MM.1S (cell line): ENCODE measurements around the gene INPP4B.

ENCODE experiments used
- DNase-seq: peaks from one replicate; pipeline ENCODE4 v3.0.0-alpha.2; 2015
- H2AFZ ChIP-seq: fragments of 300-600 bp; sonication (generic); 2 replicates; pipeline ENCODE4 v1.6.0; 2016; ENCODE audit warnings: antibody characterized with exemption, low read length
- H3F3A ChIP-seq: fragments of 300-600 bp; sonication (generic); 2 replicates; pipeline ENCODE4 v1.6.1; 2016; ENCODE audit warnings: mild to moderate bottlenecking, antibody characterized with exemption, low read length, moderate library complexity, mixed read lengths; ENCODE audit not compliant: insufficient read depth
- H3K27ac ChIP-seq: fragments of 300-600 bp; sonication (generic); 2 replicates; pipeline ENCODE4 v1.5.1; 2016; ENCODE audit warnings: mild to moderate bottlenecking, low read length
- H3K27me3 ChIP-seq: fragments of 300-600 bp; sonication (generic); replicated peaks from 2 replicates; pipeline ENCODE4 v1.6.0; 2016; ENCODE audit warnings: low read length; ENCODE audit not compliant: insufficient read depth
- H3K36me3 ChIP-seq: fragments of 300-600 bp; sonication (generic); replicated peaks from 2 replicates; pipeline ENCODE4 v1.6.1; 2016; ENCODE audit warnings: mild to moderate bottlenecking, low read length, mixed read lengths; ENCODE audit not compliant: insufficient read depth
- H3K4me1 ChIP-seq: fragments of 300-600 bp; sonication (generic); 2 replicates; pipeline ENCODE4 v1.6.1; 2016; ENCODE audit warnings: low read length, mixed read lengths
- H3K4me2 ChIP-seq: fragments of 300-600 bp; sonication (generic); 2 replicates; pipeline ENCODE4 v1.6.0; 2016; ENCODE audit warnings: low read depth, low read length
- H3K4me3 ChIP-seq: fragments of 300-600 bp; sonication (generic); 2 replicates; pipeline ENCODE4 v1.5.1; 2016; ENCODE audit warnings: low read length, mixed read lengths
- H3K79me2 ChIP-seq: fragments of 300-600 bp; sonication (generic); 2 replicates; pipeline ENCODE4 v1.6.1; 2016; ENCODE audit warnings: mixed run types, low read length, mixed read lengths
- H3K9ac ChIP-seq: fragments of 300-600 bp; sonication (generic); 2 replicates; pipeline ENCODE4 v1.6.1; 2016; ENCODE audit warnings: low read length, mixed read lengths
- H3K9me2 ChIP-seq: fragments of 300-600 bp; sonication (generic); replicated peaks from 2 replicates; pipeline ENCODE4 v1.6.1; 2016; ENCODE audit warnings: mild to moderate bottlenecking, low read length, mixed read lengths; ENCODE audit not compliant: insufficient read depth
- H3K9me3 ChIP-seq: fragments of 300-600 bp; sonication (generic); replicated peaks from 2 replicates; pipeline ENCODE4 v1.6.1; 2016; ENCODE audit warnings: mild to moderate bottlenecking, low read length, mixed read lengths; ENCODE audit not compliant: insufficient read depth
- H4K20me1 ChIP-seq: fragments of 300-600 bp; sonication (generic); 2 replicates; pipeline ENCODE4 v1.6.1; 2016; ENCODE audit warnings: mild to moderate bottlenecking, low read length, moderate library complexity, mixed read lengths; ENCODE audit not compliant: insufficient read depth
- CTCF ChIP-seq: fragments of 300-600 bp; sonication (generic); IDR thresholded peaks from 2 replicates; pipeline ENCODE4 v1.5.1; 2016; ENCODE audit warnings: antibody characterized with exemption, low read length, mixed read lengths
- EZH2 ChIP-seq: fragments of 300-600 bp; sonication (generic); optimal IDR thresholded peaks from 2 replicates; pipeline ENCODE3; 2017; ENCODE audit warnings: low read depth, mild to moderate bottlenecking, antibody characterized with exemption, low read length, mixed read lengths
- EZH2phosphoT487 ChIP-seq: fragments of 300-600 bp; sonication (generic); IDR thresholded peaks from 2 replicates; pipeline ENCODE4 v1.6.1; 2018; ENCODE audit warnings: antibody characterized with exemption, low read length

The INPP4B gene

GRCh38 chr4:142566243-142566642, 279.9 kb downstream of the INPP4B start:
- H3K36me3 ChIP-seq, result no peaks in the 10 kb centered on the region
- H3K4me1 ChIP-seq, result peaks cover 12% of the 10 kb centered on the region
- H3F3A ChIP-seq, result no peaks in the 10 kb centered on the region
- no peaks in the 10 kb centered on the region for H3K27me3 ChIP-seq
- H2AFZ ChIP-seq, result no peak overlapping the region
- no peaks in the 10 kb centered on the region for H4K20me1 ChIP-seq
- H3K27ac ChIP-seq, result no peak overlapping the region
- H3K79me2 ChIP-seq, result no peaks in the 10 kb centered on the region
- no peak overlapping the region for H3K4me3 ChIP-seq
- no peak overlapping the region for H3K4me2 ChIP-seq
- no peaks in the 10 kb centered on the region for H3K9me3 ChIP-seq
- H3K9ac ChIP-seq, result no peak overlapping the region
- DNase-seq, result no peak
- TF ChIP-seq CTCF (no peak), EZH2 (no peak), EZH2phosphoT487 (no peak)
- H3K9me2 ChIP-seq, result no peaks in the 10 kb centered on the region

- Histone ChIP-seq H3K9me2 (no peaks in the 10 kb centered on the region), H3K27ac (no peak overlapping the region), H4K20me1 (no peaks in the 10 kb centered on the region), H3K9ac (no peak overlapping the region), H3K36me3 (no peaks in the 10 kb centered on the region), H3K27me3 (no peaks in the 10 kb centered on the region), H3K4me3 (no peak overlapping the region), H3K4me2 (no peak overlapping the region), H2AFZ (no peak overlapping the region), H3K9me3 (no peaks in the 10 kb centered on the region), H3K4me1 (peaks cover 12% of the 10 kb centered on the region), H3F3A (no peaks in the 10 kb centered on the region), H3K79me2 (no peaks in the 10 kb centered on the region)
- no peak for DNase-seq
- TF ChIP-seq EZH2phosphoT487, result no peak
- no peak for TF ChIP-seq CTCF
- TF ChIP-seq EZH2, result no peak
These were observed 280.3 kb downstream of the INPP4B start for GRCh38 chr4:142565771-142566170.

GRCh38 chr4:142563682-142564291, 282.3 kb downstream of the INPP4B start:
- TF ChIP-seq CTCF (no peak), EZH2phosphoT487 (no peak), EZH2 (no peak)
- no peak for DNase-seq
- Histone ChIP-seq H3K9me3 (no peaks in the 10 kb centered on the region), H4K20me1 (no peaks in the 10 kb centered on the region), H3K27me3 (no peaks in the 10 kb centered on the region), H2AFZ (no peak overlapping the region), H3K27ac (no peak overlapping the region), H3K9me2 (no peaks in the 10 kb centered on the region), H3K4me1 (peaks cover 10% of the 10 kb centered on the region), H3K36me3 (no peaks in the 10 kb centered on the region), H3K4me3 (no peak overlapping the region), H3K79me2 (no peaks in the 10 kb centered on the region), H3K4me2 (no peak overlapping the region), H3F3A (no peaks in the 10 kb centered on the region), H3K9ac (no peak overlapping the region)
